Fibroblast of skin of left quadriceps (primary cell): ENCODE data around the gene WDR93.
"Not testable (repeated sequence)": the region's sequence is repeated elsewhere in the genome, so short reads cannot be mapped to it uniquely, and the experiment has no call there.

Source experiments
- DNase-seq, 2 experiments: peaks; one replicate each; pipeline ENCODE4 v3.0.0-alpha.2; 2013; ENCODE audit warnings: low read depth in 2 of 2

WDR93 gene

GRCh38 chr15:89685995-89686394 lies 4.6 kb upstream of the WDR93 start:
- DNase-seq: no peak

- no peak for DNase-seq
These were observed 4.1 kb upstream of the WDR93 start for GRCh38 chr15:89686522-89686921.

- not testable (repeated sequence) for DNase-seq
These were observed 708 bp upstream of the WDR93 start for GRCh38 chr15:89689930-89690275.

GRCh38 chr15:89693091-89693490 lies 2.5 kb downstream of the WDR93 start:
- DNase-seq: no peak

- DNase-seq: no peak
These were observed 3.1 kb downstream of the WDR93 start for GRCh38 chr15:89693696-89694095.

GRCh38 chr15:89695198-89695597 lies 4.6 kb downstream of the WDR93 start:
- DNase-seq: no peak

GRCh38 chr15:89704411-89704810 lies 13.8 kb downstream of the WDR93 start:
- DNase-seq: no peak

- DNase-seq: no peak
These were observed 17.0 kb downstream of the WDR93 start for GRCh38 chr15:89707577-89707976.

GRCh38 chr15:89714775-89715174 lies 24.2 kb downstream of the WDR93 start:
- DNase-seq: no peak

GRCh38 chr15:89723031-89723430 lies 32.4 kb downstream of the WDR93 start:
- no peak for DNase-seq

GRCh38 chr15:89724621-89725020 lies 34.0 kb downstream of the WDR93 start:
- DNase-seq: no peak

GRCh38 chr15:89725064-89725463 lies 34.5 kb downstream of the WDR93 start:
- no peak for DNase-seq

- DNase-seq: no peak
These were observed 37.6 kb downstream of the WDR93 start for GRCh38 chr15:89728254-89728653.

GRCh38 chr15:89731275-89731674 lies 40.7 kb downstream of the WDR93 start:
- no peak for DNase-seq

GRCh38 chr15:89732451-89733172 lies 42.0 kb downstream of the WDR93 start:
- DNase-seq: no peak

GRCh38 chr15:89735773-89736172 lies 45.2 kb downstream of the WDR93 start:
- DNase-seq: no peak

- DNase-seq: peak; percentile 43 to 48
These were observed 49.5 kb downstream of the WDR93 start for GRCh38 chr15:89740137-89740536.

GRCh38 chr15:89743011-89743410 lies 52.4 kb downstream of the WDR93 start:
- no peak for DNase-seq

GRCh38 chr15:89743594-89743993 lies 53.0 kb downstream of the WDR93 start:
- DNase-seq: no peak

- DNase-seq: no peak
These were observed 54.5 kb downstream of the WDR93 start for GRCh38 chr15:89745131-89745530.

- DNase-seq: no peak
These were observed 55.2 kb downstream of the WDR93 start for GRCh38 chr15:89745768-89746167.

- no peak for DNase-seq
These were observed 55.8 kb downstream of the WDR93 start for GRCh38 chr15:89746386-89746780.

GRCh38 chr15:89747708-89748682 lies 57.4 kb downstream of the WDR93 start:
- DNase-seq: no peak
